Measurements from ENCODE around the gene CTCF. TPM values are rescaled to one million over a fixed set of nuclear protein-coding genes. Genes with fewer than 3 reads are reported as not detected.

CTCF gene
- total RNA-seq, 2 donors from 2014 or later: 61.3 to 74.6 TPM

DNA sequence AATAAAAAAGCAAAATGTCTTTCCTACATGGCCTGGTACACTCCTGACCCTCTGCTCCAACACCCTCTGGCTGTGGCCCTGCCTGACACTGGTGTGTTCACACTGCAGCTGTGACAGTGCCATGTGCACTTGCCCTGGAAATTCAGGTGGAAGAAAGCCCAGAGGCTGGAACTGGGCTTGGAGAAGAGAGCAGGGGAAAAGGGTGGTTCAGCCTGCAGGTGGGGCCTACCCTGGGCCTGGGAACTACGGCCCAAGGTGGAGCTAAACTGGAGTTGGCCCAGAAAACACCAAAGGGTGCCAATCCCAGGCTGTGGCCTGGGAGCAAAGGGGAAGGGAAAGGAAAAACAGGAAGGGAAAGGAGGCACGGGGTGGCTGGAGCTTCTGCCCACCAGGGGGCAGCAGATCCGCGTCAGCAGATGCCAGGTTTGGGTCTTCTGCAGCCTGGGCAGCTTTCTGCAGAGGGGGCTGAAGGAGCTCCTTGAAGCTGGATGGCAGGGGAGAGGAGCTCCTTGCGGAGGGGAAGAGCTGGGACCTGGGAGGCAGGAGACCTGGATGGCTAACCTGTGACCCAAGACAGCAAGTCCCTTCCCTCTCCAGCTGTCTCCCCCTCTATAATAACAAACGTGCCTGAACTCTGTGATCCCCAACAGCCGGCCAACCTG, 15.4 kb upstream of the CTCF start:
- H3K4me1 ChIP-seq (ENCODE audit: control insufficient read depth, insufficient read depth, low read length): no peaks in the 10 kb centered on the region
- no peaks in the 10 kb centered on the region for H3K4me1 Mint-ChIP-seq
- H3K36me3 ChIP-seq (ENCODE audit: control insufficient read depth, insufficient read depth, low read length): peaks cover 35% of the 10 kb centered on the region
- H3K27me3 Mint-ChIP-seq (ENCODE audit: insufficient read depth): no peaks in the 10 kb centered on the region
- peaks cover 27% of the 10 kb centered on the region for H3K36me3 Mint-ChIP-seq (ENCODE audit: low read depth)
- TF ChIP-seq CTCF (conservative IDR thresholded peaks at IDR 0.05): peak; percentile 98
- no peak overlapping the region for H3K9ac ChIP-seq (ENCODE audit: extremely low read depth, low read length, poor library complexity, severe bottlenecking)
- H3K27ac ChIP-seq (ENCODE audit: low read depth, low read length): peak overlapping the region; percentile 37
- H3K4me3 Mint-ChIP-seq: no peak overlapping the region
- H3K27ac Mint-ChIP-seq: no peak overlapping the region
- 0 to 46% methylated on average over 1 to 7 of the region's 7 CpGs for WGBS, 2 experiments (ENCODE audit: insufficient coverage in 1 of 2, insufficient read length in 1 of 2)
- H3K9me3 Mint-ChIP-seq: no peaks in the 10 kb centered on the region
- DNase-seq: peak; percentile 95
- H3K27me3 ChIP-seq (ENCODE audit: control insufficient read depth, insufficient read depth, low read length, poor library complexity, severe bottlenecking): no peaks in the 10 kb centered on the region
- no peak overlapping the region for H3K4me3 ChIP-seq (ENCODE audit: low read length)
- H3K9me3 ChIP-seq (ENCODE audit: control insufficient read depth, low read length): no peaks in the 10 kb centered on the region

GRCh38 chr16:67547423-67548264, 14.7 kb upstream of the CTCF start:
- H3K27me3 Mint-ChIP-seq (ENCODE audit: insufficient read depth): no peaks in the 10 kb centered on the region
- H3K4me1 Mint-ChIP-seq: no peaks in the 10 kb centered on the region
- no peak for DNase-seq
- Histone ChIP-seq H3K27me3 (ENCODE audit: control insufficient read depth, insufficient read depth, low read length, poor library complexity, severe bottlenecking) (no peaks in the 10 kb centered on the region), H3K4me1 (ENCODE audit: control insufficient read depth, insufficient read depth, low read length) (no peaks in the 10 kb centered on the region), H3K4me3 (ENCODE audit: low read length) (no peak overlapping the region), H3K9ac (ENCODE audit: extremely low read depth, low read length, poor library complexity, severe bottlenecking) (no peak overlapping the region), H3K9me3 (ENCODE audit: control insufficient read depth, low read length) (no peaks in the 10 kb centered on the region), H3K27ac (ENCODE audit: low read depth, low read length) (no peak overlapping the region), H3K36me3 (ENCODE audit: control insufficient read depth, insufficient read depth, low read length) (peaks cover 29% of the 10 kb centered on the region)
- H3K27ac Mint-ChIP-seq: no peak overlapping the region
- no peaks in the 10 kb centered on the region for H3K9me3 Mint-ChIP-seq
- H3K4me3 Mint-ChIP-seq: no peak overlapping the region
- H3K36me3 Mint-ChIP-seq (ENCODE audit: low read depth): peaks cover 21% of the 10 kb centered on the region
- no peak for TF ChIP-seq CTCF (conservative IDR thresholded peaks at IDR 0.05)
- WGBS, 2 experiments (ENCODE audit: insufficient coverage in 1 of 2, insufficient read length in 1 of 2): 84 to 91% methylated on average over 4 to 16 of the region's 16 CpGs

DNA sequence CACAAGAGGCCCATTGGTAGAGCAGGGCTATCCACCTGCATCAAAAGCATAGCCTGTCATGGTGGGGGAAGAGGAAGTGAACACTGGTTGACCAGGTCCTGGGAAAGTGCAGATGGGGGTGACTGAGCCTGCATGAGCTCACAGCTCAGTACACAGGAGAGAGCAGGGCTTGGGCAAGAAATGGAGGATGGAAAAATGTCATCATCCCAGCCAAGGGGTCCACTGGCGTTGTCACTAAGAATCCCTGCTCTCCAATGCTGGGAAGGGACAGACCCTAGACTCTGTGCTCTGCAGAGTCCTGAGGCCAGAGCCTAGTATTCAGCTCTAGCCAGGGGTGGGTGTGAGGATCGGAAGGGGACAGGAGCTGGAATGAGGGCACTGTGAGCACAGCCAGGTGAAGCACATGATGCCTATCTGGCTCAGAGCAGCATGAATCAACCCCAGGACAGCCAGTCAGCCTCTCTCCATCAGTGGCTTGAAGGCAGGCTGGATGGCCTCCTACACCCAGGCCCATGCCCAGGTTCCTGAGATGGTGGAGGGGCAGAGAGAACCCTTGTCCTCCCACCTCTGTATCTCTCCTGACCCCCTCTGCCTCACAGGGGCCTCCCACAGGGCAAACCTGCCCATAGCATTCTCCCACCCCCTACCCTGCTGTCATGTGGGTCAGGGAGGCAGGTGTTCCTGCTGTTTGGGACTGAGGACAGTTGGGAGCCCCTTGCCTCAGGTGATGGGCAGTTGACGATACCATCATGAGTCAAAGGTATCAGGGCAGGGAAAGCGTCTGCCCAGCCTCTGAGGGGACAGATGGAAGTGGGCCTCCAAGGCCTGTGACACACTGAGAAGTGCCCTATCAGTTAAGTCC, 13.8 kb upstream of the CTCF start:
- Mint-ChIP-seq H3K27ac (peak overlapping the region; percentile 35), H3K36me3 (ENCODE audit: low read depth) (peaks cover 16% of the 10 kb centered on the region), H3K27me3 (ENCODE audit: insufficient read depth) (no peaks in the 10 kb centered on the region), H3K4me3 (no peak overlapping the region), H3K4me1 (no peaks in the 10 kb centered on the region), H3K9me3 (no peaks in the 10 kb centered on the region)
- Histone ChIP-seq H3K27me3 (ENCODE audit: control insufficient read depth, insufficient read depth, low read length, poor library complexity, severe bottlenecking) (no peaks in the 10 kb centered on the region), H3K27ac (ENCODE audit: low read depth, low read length) (no peak overlapping the region), H3K9me3 (ENCODE audit: control insufficient read depth, low read length) (no peaks in the 10 kb centered on the region), H3K9ac (ENCODE audit: extremely low read depth, low read length, poor library complexity, severe bottlenecking) (no peak overlapping the region), H3K4me3 (ENCODE audit: low read length) (no peak overlapping the region), H3K4me1 (ENCODE audit: control insufficient read depth, insufficient read depth, low read length) (no peaks in the 10 kb centered on the region), H3K36me3 (ENCODE audit: control insufficient read depth, insufficient read depth, low read length) (peaks cover 21% of the 10 kb centered on the region)
- TF ChIP-seq CTCF (conservative IDR thresholded peaks at IDR 0.05): no peak
- WGBS, 2 experiments (ENCODE audit: insufficient coverage in 1 of 2, insufficient read length in 1 of 2): 91 to 95% methylated on average over 3 to 4 of the region's 4 CpGs
- no peak for DNase-seq

Data from endodermal cell (in vitro differentiated cells).